ENCODE data around the gene ROBO1. TPM values are rescaled to one million over a fixed set of nuclear protein-coding genes. Genes with fewer than 3 reads are reported as not detected.
"Not testable (repeated sequence)": the region's sequence is repeated elsewhere in the genome, so short reads cannot be mapped to it uniquely, and the experiment has no call there.

The ROBO1 gene
- total RNA-seq, 1 donor from 2014 or later = 18.7 TPM

- not testable (repeated sequence) for DNase-seq (ENCODE audit: low read depth)
These were observed 594.5 kb downstream of the ROBO1 start for GRCh38 chr3:79173259-79173658.

- DNase-seq (ENCODE audit: low read depth) = no peak
These were observed 595.6 kb downstream of the ROBO1 start for GRCh38 chr3:79172241-79172640.

- DNase-seq (ENCODE audit: low read depth) = no peak
These were observed 597.8 kb downstream of the ROBO1 start for GRCh38 chr3:79170021-79170420.

GRCh38 chr3:79167651-79168416, 600.0 kb downstream of the ROBO1 start:
- peak; percentile 73 for DNase-seq (ENCODE audit: low read depth)

- no peak for DNase-seq (ENCODE audit: low read depth)
These were observed 605.1 kb downstream of the ROBO1 start for GRCh38 chr3:79162653-79163052.

- no peak for DNase-seq (ENCODE audit: low read depth)
These were observed 605.9 kb downstream of the ROBO1 start for GRCh38 chr3:79161941-79162340.

- DNase-seq (ENCODE audit: low read depth) = no peak
These were observed 607.4 kb downstream of the ROBO1 start for GRCh38 chr3:79160421-79160820.

- DNase-seq (ENCODE audit: low read depth) = no peak
These were observed 608.1 kb downstream of the ROBO1 start for GRCh38 chr3:79159736-79160135.

- DNase-seq (ENCODE audit: low read depth) = no peak
These were observed 610.6 kb downstream of the ROBO1 start for GRCh38 chr3:79157191-79157590.

GRCh38 chr3:79154865-79155264, 612.9 kb downstream of the ROBO1 start:
- peak; percentile 76 for DNase-seq (ENCODE audit: low read depth)

GRCh38 chr3:79148786-79149185, 619.0 kb downstream of the ROBO1 start:
- DNase-seq (ENCODE audit: low read depth) = peak; percentile 70

GRCh38 chr3:79146024-79146423, 621.8 kb downstream of the ROBO1 start:
- no peak for DNase-seq (ENCODE audit: low read depth)

GRCh38 chr3:79140708-79141107, 627.1 kb downstream of the ROBO1 start:
- DNase-seq (ENCODE audit: low read depth) = no peak

GRCh38 chr3:79139395-79140068, 628.3 kb downstream of the ROBO1 start:
- DNase-seq (ENCODE audit: low read depth) = no peak

- DNase-seq (ENCODE audit: low read depth) = no peak
These were observed 642.3 kb downstream of the ROBO1 start for GRCh38 chr3:79125313-79125984.

- DNase-seq (ENCODE audit: low read depth) = no peak
These were observed 652.3 kb downstream of the ROBO1 start for GRCh38 chr3:79115458-79115857.

- no peak for DNase-seq (ENCODE audit: low read depth)
These were observed 653.9 kb downstream of the ROBO1 start for GRCh38 chr3:79113876-79114275.

- DNase-seq (ENCODE audit: low read depth) = peak; percentile 24
These were observed 656.3 kb downstream of the ROBO1 start for GRCh38 chr3:79111375-79112052.

GRCh38 chr3:79109754-79110153, 658.0 kb downstream of the ROBO1 start:
- no peak for DNase-seq (ENCODE audit: low read depth)

GRCh38 chr3:79103307-79103706, 664.5 kb downstream of the ROBO1 start:
- no peak for DNase-seq (ENCODE audit: low read depth)

- DNase-seq (ENCODE audit: low read depth) = no peak
These were observed 669.7 kb downstream of the ROBO1 start for GRCh38 chr3:79097964-79098660.

Data from myocyte (in vitro differentiated cells).